GM19099 (cell line): Measurements from ENCODE around the gene IPO5.

Source experiments
- POLR2A ChIP-seq: IDR thresholded peaks from 3 replicates; pipeline ENCODE4 v1.6.1; 2011; ENCODE audit warnings: low read depth; ENCODE audit not compliant: insufficient read length; ENCODE audit errors: extremely low read depth

Gene IPO5

GRCh38 chr13:97953376-97953970, at the start of gene IPO5:
Gene IPO5, plus strand, starts transcription at chr13:97953675. Its CDS starts 23,022 bp downstream, at chr13:97976697.
- no peak for TF ChIP-seq POLR2A

- TF ChIP-seq POLR2A: no peak
Observed at GRCh38 chr13:97904059-97904458, 49.4 kb upstream of the IPO5 start.

GRCh38 chr13:97905517-97905916, 48.0 kb upstream of the IPO5 start:
- TF ChIP-seq POLR2A: no peak

GRCh38 chr13:97911311-97912138, 42.0 kb upstream of the IPO5 start:
- no peak for TF ChIP-seq POLR2A

GRCh38 chr13:97912139-97912535, 41.3 kb upstream of the IPO5 start:
- no peak for TF ChIP-seq POLR2A

- TF ChIP-seq POLR2A: no peak
Observed at GRCh38 chr13:97913206-97913605, 40.3 kb upstream of the IPO5 start.

- TF ChIP-seq POLR2A: no peak
Observed at GRCh38 chr13:97914540-97914939, 38.9 kb upstream of the IPO5 start.

GRCh38 chr13:97921176-97921816, 32.2 kb upstream of the IPO5 start:
- no peak for TF ChIP-seq POLR2A

- TF ChIP-seq POLR2A: no peak
Observed at GRCh38 chr13:97928301-97928700, 25.2 kb upstream of the IPO5 start.

- no peak for TF ChIP-seq POLR2A
Observed at GRCh38 chr13:97932036-97932435, 21.4 kb upstream of the IPO5 start.

- no peak for TF ChIP-seq POLR2A
Observed at GRCh38 chr13:97932647-97933046, 20.8 kb upstream of the IPO5 start.

GRCh38 chr13:97933776-97934175, 19.7 kb upstream of the IPO5 start:
- no peak for TF ChIP-seq POLR2A

GRCh38 chr13:97934590-97934989, 18.9 kb upstream of the IPO5 start:
- TF ChIP-seq POLR2A: no peak

GRCh38 chr13:97935071-97935470, 18.4 kb upstream of the IPO5 start:
- no peak for TF ChIP-seq POLR2A

- TF ChIP-seq POLR2A: no peak
Observed at GRCh38 chr13:97936036-97936435, 17.4 kb upstream of the IPO5 start.
